GM18951 (cell line): ENCODE measurements around the gene SLC35F6.

ENCODE experiments used
- POLR2A ChIP-seq: IDR thresholded peaks from 4 replicates; pipeline ENCODE4 v1.6.1; 2011; ENCODE audit warnings: mild to moderate bottlenecking; ENCODE audit not compliant: insufficient read length, insufficient read depth; ENCODE audit errors: extremely low read depth
- in situ Hi-C: fragments of 300-500 bp; cut with MboI; formaldehyde crosslinking; loops from one replicate; pipeline ENCODE4 v1.12.0; 2022; ENCODE audit warnings: low sequenced_read_pairs, mixed read lengths, inconsistent platforms; ENCODE audit not compliant: unreplicated experiment

Gene SLC35F6

GRCh38 chr2:26723475-26723874 lies 40.6 kb upstream of the SLC35F6 start:
- in situ Hi-C loops = loop anchor here (25.0 kb wide), 1 partner anchor 786 kb away; no protein-coding TSS in a partner anchor

GRCh38 chr2:26723991-26724750 lies 39.9 kb upstream of the SLC35F6 start:
- in situ Hi-C loops = loop anchor here (25.0 kb wide), 1 partner anchor 787 kb away; no protein-coding TSS in a partner anchor
- no peak for TF ChIP-seq POLR2A

More at GRCh38 chr2:26723475-26723874, 40.6 kb upstream of the SLC35F6 start:
- TF ChIP-seq POLR2A = no peak

GRCh38 chr2:26724784-26725520 lies 39.1 kb upstream of the SLC35F6 start:
- TF ChIP-seq POLR2A = no peak
- in situ Hi-C loops = loop anchor here (25.0 kb wide), 1 partner anchor 788 kb away; no protein-coding TSS in a partner anchor

- in situ Hi-C loops = no loop called here
- no peak for TF ChIP-seq POLR2A
Observed at GRCh38 chr2:26725521-26725820, 38.6 kb upstream of the SLC35F6 start.

GRCh38 chr2:26726228-26726627 lies 37.9 kb upstream of the SLC35F6 start:
- in situ Hi-C loops = no loop called here

GRCh38 chr2:26727641-26728561 lies 36.2 kb upstream of the SLC35F6 start:
- no peak for TF ChIP-seq POLR2A
- in situ Hi-C loops = no loop called here

More at GRCh38 chr2:26726228-26726627, 37.9 kb upstream of the SLC35F6 start:
- no peak for TF ChIP-seq POLR2A

GRCh38 chr2:26729311-26729710 lies 34.8 kb upstream of the SLC35F6 start:
- in situ Hi-C loops = no loop called here
- no peak for TF ChIP-seq POLR2A

- TF ChIP-seq POLR2A = no peak
- in situ Hi-C loops = no loop called here
Observed at GRCh38 chr2:26730549-26731344, 33.3 kb upstream of the SLC35F6 start.

GRCh38 chr2:26731714-26732113 lies 32.4 kb upstream of the SLC35F6 start:
- in situ Hi-C loops = no loop called here
- no peak for TF ChIP-seq POLR2A

GRCh38 chr2:26732446-26732845 lies 31.6 kb upstream of the SLC35F6 start:
- in situ Hi-C loops = no loop called here
- TF ChIP-seq POLR2A = no peak

GRCh38 chr2:26733413-26733812 lies 30.7 kb upstream of the SLC35F6 start:
- no peak for TF ChIP-seq POLR2A
- in situ Hi-C loops = no loop called here

GRCh38 chr2:26735097-26735496 lies 29.0 kb upstream of the SLC35F6 start:
- in situ Hi-C loops = no loop called here
- TF ChIP-seq POLR2A = no peak
